ENCODE data around the gene LBHD2.
"Not testable (repeated sequence)": the region's sequence is repeated elsewhere in the genome, so short reads cannot be mapped to it uniquely, and the experiment has no call there.

LBHD2 gene
- 0 reads per million in 4 experiments for total RNA-seq

DNA sequence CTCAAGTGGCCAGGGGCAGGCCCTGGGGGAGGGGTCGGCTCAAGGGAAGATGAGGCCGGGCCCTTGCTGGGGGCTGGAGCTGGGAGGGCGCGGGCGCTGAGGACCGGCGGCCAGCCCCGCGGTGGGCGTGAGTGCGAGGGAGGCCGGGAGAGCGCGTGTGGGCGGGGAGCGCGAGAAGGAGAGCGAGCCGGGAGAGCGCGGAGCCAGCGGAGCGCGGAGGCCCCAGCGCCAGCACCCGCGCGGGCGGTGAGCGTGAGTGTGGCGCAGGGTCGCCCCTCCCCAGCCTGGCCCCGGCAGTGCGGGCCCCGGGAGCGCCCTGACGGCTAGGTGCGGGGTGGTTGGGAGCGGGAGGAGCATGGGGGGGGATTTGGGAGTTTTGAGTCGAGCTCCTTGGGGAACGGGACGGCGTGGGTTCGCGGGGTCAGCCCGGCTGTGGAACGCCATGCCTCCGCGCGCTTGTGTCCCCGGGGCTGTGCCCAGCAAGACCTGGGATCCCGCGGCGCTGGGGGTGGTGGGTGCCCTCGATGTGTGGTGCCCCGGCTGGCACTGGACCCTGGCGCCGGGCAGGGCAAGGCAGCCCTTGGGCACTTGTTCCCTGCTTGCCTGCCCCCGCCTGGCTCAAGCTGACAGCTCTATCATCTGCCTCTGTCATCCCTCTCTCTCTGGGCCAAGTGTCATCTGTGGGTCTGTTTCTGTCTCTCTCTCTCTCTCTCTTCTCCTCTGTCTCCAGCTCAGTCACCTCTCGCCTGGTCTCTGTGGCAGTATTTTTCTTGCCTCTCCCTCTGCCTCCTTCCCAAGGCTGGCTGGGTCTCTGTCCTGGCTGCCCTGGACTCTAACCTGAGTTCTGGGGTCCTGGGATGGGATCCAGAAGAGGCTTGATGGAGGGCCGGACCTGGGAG, at the start of gene LBHD2:
Gene LBHD2, plus strand, starts transcription at position 190 of the 899 bp plus-strand sequence. CDS start 1,803 bp downstream, outside the sequence.
- no peak for DNase-seq

DNA sequence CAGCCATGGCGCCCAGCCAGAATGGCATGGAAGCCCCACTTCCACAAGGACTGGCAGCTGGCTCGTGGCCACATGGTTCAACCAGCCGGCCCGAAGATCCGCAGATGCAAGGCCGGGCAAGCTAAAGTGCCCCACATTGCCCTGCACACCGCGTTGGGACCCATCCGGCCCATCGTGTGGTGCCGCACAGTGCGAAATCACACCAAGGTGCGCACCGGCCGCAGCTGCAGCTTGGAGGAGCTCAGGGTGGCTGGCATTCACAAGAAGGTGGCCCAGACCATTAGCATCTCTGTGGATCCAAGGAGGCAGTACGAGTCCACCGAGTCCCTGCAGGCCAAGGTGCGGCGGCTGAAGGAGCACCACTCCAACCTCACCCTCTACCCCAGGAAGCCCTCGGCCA, 42.5 kb upstream of the LBHD2 start:
- DNase-seq = no peak

DNA sequence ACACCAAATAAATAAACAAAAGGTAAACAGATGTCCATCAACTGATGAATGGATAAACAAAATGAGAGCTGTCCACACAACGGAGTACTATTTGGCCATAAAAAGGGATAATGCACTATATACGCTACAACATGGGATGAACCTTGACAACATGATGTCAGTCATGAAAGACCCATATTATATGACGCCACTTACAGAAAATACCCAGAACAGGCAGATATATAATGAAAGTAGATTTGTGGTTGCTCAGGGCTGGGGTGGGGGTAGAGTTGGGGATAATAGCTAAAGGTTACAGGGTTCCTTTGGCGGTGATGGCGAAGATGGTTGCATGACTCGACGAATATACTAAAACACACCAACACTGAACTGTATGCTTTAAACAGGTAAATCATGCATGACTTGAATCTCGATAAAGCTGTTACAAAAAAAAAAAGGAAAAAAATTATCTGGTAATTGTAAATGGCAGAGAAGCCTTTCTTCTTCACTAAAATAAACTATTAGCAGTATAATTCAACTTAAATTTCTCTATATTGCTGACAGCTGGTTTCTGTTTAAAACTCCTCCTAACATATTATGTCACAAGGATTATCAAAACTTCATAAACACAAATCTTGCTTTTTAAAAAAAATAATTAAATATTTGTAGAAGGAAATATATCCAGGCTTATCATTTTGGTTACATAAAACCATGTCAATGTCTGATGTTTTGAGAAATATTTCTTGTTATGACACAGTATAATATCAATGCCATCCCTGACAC, 40.6 kb upstream of the LBHD2 start:
- DNase-seq = no peak

DNA sequence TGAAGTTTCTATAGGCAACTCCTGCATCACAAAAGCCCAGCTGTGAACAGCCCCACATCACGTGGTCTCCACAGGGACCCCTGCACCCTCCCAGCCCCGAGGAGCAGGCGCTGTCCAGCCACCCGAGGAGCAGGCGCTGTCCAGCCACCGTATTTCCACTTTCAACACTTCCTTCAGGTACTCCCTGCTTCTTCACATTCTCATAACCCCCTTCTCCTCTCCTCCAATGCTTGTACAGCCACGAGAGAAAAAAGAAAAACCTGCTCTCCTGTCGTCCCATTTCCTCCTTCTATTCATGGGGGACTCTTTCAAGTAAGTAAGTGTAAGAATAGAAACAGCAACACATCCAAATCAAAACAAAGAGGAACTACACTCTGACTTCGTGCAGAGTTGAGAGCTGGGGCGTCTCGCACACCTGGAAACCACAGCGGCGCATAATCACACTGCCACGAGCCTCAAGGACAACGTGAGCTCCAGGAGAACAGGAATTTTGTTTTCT, 38.6 kb upstream of the LBHD2 start:
- no peak for DNase-seq

DNA sequence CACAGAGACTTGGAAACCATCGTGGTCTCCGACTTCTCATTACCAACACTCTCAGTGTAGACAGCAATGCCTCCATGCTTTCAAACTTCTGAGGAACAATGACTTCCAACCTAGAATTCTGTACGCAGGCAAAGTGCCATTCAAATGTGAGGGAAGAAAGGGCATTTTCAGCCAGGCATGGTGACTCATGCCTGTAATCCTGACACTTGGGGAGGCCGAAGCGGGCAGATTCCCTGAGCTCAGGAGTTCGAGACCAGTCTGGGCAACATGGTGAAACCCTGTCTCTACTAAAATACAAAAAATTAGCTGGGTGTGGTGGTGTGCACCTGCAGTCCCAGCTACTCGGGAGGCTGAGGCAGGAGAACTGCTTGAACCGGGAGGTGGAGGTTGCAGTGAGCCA, 36.6 kb upstream of the LBHD2 start:
- not testable (repeated sequence) for DNase-seq

DNA sequence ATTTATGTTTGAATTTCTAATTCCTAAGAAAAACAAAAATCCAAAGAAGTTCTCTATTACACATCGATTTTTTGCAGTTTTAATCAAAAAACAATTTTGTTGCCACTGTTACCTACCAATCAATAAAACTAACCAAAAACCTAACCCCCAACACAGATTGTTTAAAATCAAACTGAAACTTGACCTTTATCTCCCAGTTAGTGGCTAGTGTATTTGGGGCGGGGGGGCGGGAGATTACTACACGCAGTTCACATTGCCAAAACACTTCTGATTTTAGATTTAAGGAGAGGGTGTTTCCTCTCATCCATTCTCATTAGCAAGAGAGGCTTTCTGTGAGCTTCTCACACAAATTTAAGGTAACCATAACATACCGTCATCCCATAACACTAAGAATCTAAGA, 33.1 kb upstream of the LBHD2 start:
- DNase-seq = no peak

DNA sequence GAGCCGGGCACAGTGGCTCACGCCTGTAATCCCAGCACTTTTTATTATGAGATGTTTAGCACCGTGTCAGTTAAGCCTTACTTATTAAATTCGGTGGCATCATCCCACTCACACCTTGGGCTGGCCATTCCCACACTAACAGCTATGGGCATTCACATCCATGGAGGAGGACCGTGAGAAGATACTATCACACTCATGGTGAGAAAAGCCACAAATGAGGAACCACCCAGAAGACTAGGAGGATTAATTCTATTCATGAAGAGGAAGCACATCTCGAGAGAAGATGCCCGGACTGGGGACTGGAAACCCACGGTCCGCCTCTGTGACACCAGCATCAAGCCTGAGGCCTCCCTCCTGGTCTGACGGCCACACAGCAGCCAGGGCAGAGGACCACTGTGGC, 31.6 kb upstream of the LBHD2 start:
- DNase-seq = no peak

DNA sequence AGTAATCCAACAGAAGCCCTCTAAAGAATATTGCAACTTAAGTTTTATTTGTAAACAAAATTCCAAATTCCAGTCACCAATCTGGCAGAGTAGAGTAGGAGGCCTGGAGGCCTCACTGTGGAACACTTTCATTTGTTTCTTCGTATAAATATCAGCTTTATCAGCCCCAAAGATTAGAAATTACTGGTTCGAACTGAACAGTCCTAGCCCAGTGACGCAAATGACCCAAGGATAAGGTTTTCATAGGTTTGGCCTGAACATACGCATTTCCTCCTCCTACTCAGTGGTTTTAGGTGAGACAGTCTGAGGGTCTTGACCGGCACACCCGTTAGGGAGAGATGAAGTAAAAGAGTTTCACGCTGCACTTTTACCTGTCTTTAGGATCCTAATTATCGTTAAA, 28.3 kb upstream of the LBHD2 start:
- no peak for DNase-seq

GRCh38 chr14:103056322-103057027, 27.5 kb upstream of the LBHD2 start:
- DNase-seq = no peak

GRCh38 chr14:103057028-103057371, 27.0 kb upstream of the LBHD2 start:
- DNase-seq = no peak

- peak; percentile 36 for DNase-seq
Observed at GRCh38 chr14:103057372-103058163, 26.4 kb upstream of the LBHD2 start, which contains the start of gene CDC42BPB. TSS of gene CDC42BPB (minus strand) at chr14:103057549. CDS start at chr14:103057173, 376 bp downstream.

DNA sequence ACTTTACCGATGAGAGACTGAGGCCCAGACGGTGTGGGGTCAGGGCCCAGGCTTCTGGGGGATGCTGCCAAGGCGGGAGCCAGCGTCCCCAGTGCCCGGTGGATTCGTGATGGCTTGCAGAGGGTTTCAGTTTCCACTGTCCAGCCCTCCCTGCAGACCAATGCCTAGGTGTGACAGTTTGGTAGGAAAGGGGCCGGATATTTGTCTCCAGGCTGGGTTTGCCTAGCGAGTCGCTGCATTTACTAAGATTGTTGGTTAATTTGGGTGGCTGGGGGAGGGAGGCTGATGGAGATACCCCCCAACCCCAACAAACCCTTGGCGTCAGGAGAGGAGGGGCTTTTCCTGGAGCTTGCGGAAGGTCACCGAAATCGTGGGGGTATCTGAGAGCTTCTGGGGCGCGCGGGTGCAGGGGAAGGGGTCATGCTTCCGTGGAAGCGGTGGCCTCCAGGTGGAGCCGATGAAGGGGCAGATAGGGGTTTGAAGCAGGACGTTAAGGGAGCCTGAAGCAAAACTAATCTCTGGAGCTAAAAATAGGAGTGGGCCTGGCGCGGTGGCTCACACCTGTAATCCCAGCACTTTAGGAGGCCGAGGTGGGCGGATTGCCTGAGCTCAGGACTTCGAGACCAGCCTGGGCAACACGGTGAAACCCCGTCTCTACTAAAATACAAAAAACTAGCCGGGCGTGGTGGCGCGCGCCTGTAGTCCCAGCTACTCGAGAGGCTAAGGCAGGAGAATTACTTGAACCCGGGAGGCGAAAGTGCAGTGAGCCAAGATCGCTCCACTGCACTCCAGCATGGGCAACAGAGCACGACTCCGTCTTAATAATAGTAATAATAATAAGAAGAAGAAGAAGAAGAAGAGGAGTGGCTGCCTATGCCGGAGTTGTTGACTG, 25.6 kb upstream of the LBHD2 start:
- DNase-seq = no peak

- DNase-seq = no peak
Observed at GRCh38 chr14:103059556-103059955, 24.5 kb upstream of the LBHD2 start.

GRCh38 chr14:103061482-103061976, 22.5 kb upstream of the LBHD2 start:
- DNase-seq = no peak

GRCh38 chr14:103064436-103064835, 19.6 kb upstream of the LBHD2 start:
- no peak for DNase-seq

DNA sequence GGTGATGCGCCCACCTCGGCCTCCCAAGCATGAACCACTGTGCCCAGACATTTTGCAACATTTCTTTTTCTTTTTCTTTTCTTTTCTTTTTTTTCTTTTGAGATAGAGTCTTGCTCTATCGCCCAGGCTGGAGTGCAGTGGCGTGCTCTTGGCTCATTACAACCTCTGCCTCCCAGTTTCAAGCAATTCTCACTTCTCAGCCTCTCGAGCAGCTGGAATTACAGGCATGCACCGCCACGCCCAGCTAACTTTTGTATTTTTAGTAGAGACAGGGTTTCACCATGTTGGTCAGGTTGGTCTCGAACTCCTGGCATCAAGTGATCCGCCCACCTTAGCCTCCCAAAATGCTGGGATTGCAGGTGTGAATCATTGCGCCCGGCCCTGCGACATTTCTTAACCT, 19.0 kb upstream of the LBHD2 start:
- DNase-seq = no peak

GRCh38 chr14:103065861-103066260, 18.1 kb upstream of the LBHD2 start:
- no peak for DNase-seq

GRCh38 chr14:103066399-103066798, 17.6 kb upstream of the LBHD2 start:
- no peak for DNase-seq

- no peak for DNase-seq
Observed at GRCh38 chr14:103067231-103067954, 16.6 kb upstream of the LBHD2 start.

Measured in effector CD8-positive, alpha-beta T cell (primary cell).